ENCODE results near the gene TRIO. TPM values are rescaled to one million over a fixed set of nuclear protein-coding genes. Genes with fewer than 3 reads are reported as not detected.

Gene TRIO
- total RNA-seq, 1 donor from 2014 or later: 148 TPM

DNA sequence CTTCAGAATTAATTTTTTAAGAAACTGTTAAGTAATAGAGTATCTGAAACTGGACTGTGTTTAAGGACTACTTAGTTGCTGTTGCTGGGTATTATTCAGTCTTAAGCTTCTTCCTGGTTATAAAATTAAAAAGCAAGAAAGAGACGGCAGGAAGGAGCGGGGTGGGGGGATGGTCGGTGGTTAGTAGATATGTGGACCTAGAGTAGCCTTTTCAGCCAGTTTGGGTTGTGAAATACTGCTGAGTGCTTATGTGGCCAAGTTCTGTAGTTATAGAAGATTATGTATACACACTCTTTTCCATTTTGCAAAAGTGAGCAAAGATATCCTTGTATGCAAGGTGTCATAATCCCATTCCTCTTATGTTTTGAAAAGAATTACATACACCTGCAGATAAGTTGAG, 28.5 kb downstream of the TRIO start:
- Histone ChIP-seq H3K27ac (no peak overlapping the region), H3K36me3 (no peaks in the 10 kb centered on the region), H3K4me1 (peaks cover 67% of the 10 kb centered on the region), H3K4me3 (no peak overlapping the region), H3K27me3 (no peaks in the 10 kb centered on the region), H3K9me3 (no peaks in the 10 kb centered on the region)
- ATAC-seq (peak; percentile 77), DNase-seq (no peak)
- TF ChIP-seq CTCF (IDR thresholded peaks at IDR 0.05): no peak
- intact Hi-C loops (cut with DNase I): no loop called here

GRCh38 chr5:14172149-14172795, 29.1 kb downstream of the TRIO start:
- no peaks in the 10 kb centered on the region for H3K9me3 ChIP-seq
- H3K27ac ChIP-seq: no peak overlapping the region
- no peaks in the 10 kb centered on the region for H3K36me3 ChIP-seq
- no peaks in the 10 kb centered on the region for H3K27me3 ChIP-seq
- ATAC-seq: no peak
- intact Hi-C loops (cut with DNase I): no loop called here
- peaks cover 64% of the 10 kb centered on the region for H3K4me1 ChIP-seq
- H3K4me3 ChIP-seq: no peak overlapping the region
- no peak for DNase-seq
- no peak for TF ChIP-seq CTCF (IDR thresholded peaks at IDR 0.05)

DNA sequence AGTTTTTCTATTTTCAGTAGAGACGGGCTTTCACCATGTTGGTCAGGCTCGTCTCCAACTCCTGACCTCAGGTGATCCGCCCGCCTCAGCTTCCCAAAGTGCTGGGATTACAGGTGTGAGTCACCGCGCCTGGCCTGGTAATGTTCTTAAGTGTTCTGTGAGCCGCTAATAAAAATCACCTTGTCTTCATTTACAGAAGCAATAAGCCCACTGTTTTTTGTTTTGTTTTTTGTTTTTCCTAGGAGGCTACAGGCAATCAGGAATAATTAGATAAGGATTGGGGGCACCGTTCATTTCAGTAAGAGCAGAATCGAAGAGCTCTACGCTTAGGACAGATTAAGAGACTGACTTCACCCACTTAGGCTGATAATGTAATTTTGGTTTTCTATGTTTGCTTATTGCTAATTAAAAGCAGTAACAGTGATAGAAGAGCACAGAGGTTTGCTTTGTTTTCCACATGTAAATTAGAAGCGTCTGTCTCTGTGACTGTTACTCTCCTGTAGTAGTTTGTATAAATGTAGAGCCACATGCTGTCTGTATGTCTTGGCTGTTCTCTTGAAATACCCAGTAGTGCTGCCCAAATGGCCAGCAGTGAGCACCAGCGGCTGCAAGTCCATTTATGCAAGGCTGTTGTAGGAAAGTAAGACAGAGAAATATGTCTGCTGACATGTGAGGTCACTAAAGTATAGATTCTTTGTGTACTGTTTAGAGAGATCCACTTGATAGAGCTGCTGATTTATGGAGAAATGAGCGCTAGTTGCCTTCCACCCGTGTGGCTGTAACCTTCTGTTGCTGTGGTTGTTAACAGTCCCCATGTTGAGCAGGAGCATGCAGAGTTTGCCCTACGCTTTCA, 30.5 kb downstream of the TRIO start:
- DNase-seq: no peak
- no peak for TF ChIP-seq CTCF (IDR thresholded peaks at IDR 0.05)
- intact Hi-C loops (cut with DNase I): no loop called here
- no peaks in the 10 kb centered on the region for H3K36me3 ChIP-seq
- peaks cover 51% of the 10 kb centered on the region for H3K4me1 ChIP-seq
- no peak overlapping the region for H3K4me3 ChIP-seq
- no peak for ATAC-seq
- H3K27ac ChIP-seq: no peak overlapping the region
- H3K9me3 ChIP-seq: no peaks in the 10 kb centered on the region
- no peaks in the 10 kb centered on the region for H3K27me3 ChIP-seq

DNA sequence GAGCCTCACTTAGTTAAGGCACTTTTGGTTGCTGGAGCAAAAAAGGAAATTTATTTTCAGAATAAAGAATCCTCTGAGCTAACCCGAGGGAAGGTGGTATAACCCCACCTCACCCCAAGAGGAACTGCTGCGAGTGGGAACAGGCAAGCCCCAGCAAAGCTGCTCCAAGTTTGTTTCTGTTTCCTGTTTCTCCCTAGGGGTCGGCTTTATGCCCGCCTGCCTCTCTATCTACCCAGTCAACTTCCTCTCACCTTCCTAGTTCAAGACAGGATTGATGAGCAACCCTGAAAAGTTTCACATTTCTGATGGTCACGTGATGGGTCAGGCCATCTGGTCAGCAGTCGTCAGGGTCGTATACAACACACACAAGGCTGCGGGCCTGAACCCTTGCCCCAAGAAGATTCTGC, 31.1 kb downstream of the TRIO start:
- ATAC-seq (peak; percentile 71), DNase-seq (no peak)
- Histone ChIP-seq H3K4me1 (peaks cover 49% of the 10 kb centered on the region), H3K36me3 (no peaks in the 10 kb centered on the region), H3K27me3 (no peaks in the 10 kb centered on the region), H3K4me3 (no peak overlapping the region), H3K27ac (no peak overlapping the region), H3K9me3 (no peaks in the 10 kb centered on the region)
- intact Hi-C loops (cut with DNase I): no loop called here
- no peak for TF ChIP-seq CTCF (IDR thresholded peaks at IDR 0.05)

GRCh38 chr5:14175381-14175780, 32.2 kb downstream of the TRIO start:
- peaks cover 44% of the 10 kb centered on the region for H3K4me1 ChIP-seq

More at GRCh38 chr5:14175381-14175780, 32.2 kb downstream of the TRIO start:
- Histone ChIP-seq H3K27me3 (no peaks in the 10 kb centered on the region), H3K9me3 (no peaks in the 10 kb centered on the region), H3K36me3 (no peaks in the 10 kb centered on the region), H3K4me3 (no peak overlapping the region), H3K27ac (no peak overlapping the region)
- DNase-seq (no peak), ATAC-seq (no peak)
- intact Hi-C loops (cut with DNase I): no loop called here
- TF ChIP-seq CTCF (IDR thresholded peaks at IDR 0.05): no peak

All from upper lobe of right lung (tissue), 1 donor.